Activated T-cell treated with anti-CD3 and anti-CD28 coated beads for 48 hours (primary cell): Measurements from ENCODE around the gene SUPT3H.
A peak's percentile ranks its signal among the peaks of the same experiment; 100 is the strongest.
"Not testable (repeated sequence)": the region's sequence is repeated elsewhere in the genome, so short reads cannot be mapped to it uniquely, and the experiment has no call there.

Experiments used
- DNase-seq: peaks from one replicate; pipeline ENCODE4 v3.0.0-alpha.2; 2020; ENCODE audit warnings: low read depth

SUPT3H gene

DNA sequence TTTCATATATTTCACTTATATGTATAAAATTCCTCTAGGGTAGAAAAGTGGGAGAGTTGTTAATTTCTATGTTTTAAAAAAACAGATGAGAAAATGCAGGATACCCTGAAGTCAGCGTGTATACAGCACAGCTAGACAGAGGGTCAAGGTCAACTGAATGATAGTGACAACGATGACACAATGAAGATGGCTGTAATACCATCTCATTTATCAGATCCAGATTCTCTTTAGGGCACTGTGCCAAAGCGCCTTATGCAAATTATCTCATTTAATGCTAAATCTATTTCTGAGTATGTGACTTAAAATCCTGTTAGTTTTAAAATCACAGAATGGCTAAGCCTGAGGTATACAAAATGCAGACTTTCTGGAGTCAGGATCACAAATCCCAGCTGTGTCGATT, 481.0 kb downstream of the SUPT3H start:
- DNase-seq: no peak

DNA sequence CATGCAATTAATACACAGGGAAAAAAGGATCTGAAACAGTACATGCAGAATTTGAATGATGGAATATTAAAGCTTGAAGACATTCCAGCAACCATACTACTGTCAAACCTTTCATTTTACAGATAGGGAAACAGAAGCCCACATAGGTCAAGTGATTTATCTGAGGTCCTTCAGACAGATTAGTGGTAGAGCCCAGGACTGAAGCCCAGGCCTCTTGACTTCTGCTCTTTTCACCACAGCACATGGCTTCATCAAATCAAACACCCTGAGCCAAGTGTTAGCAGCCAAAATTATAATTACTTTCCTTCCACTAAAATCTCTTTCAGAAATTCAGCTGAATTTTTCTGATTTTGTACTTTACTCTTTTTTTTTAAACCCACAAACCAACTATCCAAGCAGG, 485.2 kb downstream of the SUPT3H start:
- DNase-seq: no peak

DNA sequence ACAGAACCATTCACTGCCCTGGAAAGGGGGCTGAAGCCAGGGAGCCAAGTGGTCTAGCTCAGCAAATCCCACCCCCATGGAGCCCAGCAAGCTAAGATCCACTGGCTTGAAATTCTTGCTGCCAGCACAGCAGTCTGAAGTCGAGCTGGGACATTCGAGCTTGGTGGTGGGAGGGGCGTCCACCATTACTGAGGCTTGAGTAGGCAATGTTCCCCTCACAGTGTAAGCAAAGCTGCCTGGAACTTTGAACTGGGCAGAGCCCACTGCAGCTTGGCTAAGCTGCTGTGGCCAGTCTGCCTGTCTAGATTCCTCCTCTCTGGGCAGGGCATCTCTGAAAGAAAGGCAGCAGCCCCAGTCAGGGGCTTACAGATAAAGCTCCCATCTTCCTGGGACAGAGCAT, 498.7 kb downstream of the SUPT3H start:
- DNase-seq: not testable (repeated sequence)

DNA sequence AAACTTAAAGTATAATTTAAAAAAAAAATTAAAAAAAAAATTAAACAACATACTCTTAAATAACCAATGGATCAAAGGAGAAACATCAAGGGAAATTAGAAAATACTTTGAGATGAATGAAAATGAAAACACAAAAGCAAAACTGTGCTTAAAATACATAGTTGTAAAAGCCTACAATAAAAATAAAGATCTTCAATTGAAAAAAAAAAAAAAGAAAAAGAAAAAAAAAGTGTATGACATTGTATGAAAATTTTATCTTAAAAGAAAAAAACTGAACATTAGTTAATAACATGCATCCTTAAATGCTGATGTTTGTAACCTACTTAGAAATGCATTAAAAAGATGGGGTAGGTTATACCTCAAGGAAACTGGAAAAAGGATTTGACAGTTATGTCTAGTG, 501.1 kb downstream of the SUPT3H start:
- not testable (repeated sequence) for DNase-seq

DNA sequence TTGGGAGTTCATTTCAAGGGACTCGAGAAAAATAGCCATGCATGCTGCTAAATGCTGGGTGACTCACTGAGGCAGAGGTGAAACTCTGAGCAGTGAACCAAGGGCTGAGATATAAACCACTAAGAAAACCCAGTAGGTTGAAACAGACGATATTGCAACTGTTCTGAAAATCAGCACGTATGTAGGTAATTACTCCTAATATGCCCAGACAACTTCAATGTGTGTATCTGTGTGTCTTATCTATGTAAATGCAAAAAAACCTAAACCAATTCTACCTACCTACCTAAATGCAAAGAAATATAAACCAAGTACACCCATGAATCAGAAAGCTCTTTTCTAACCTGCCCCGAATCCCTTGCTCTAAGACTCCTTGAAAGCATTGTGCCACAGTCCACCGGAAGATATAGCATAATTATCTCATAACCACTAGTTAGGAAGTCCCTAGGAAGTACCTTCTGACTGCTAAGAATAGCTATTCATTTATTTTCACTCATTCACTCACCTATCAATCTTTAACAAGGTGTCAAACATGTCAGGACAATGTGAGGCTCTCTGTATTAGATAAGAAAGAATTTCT, 508.3 kb downstream of the SUPT3H start:
- DNase-seq: peak; percentile 4

DNA sequence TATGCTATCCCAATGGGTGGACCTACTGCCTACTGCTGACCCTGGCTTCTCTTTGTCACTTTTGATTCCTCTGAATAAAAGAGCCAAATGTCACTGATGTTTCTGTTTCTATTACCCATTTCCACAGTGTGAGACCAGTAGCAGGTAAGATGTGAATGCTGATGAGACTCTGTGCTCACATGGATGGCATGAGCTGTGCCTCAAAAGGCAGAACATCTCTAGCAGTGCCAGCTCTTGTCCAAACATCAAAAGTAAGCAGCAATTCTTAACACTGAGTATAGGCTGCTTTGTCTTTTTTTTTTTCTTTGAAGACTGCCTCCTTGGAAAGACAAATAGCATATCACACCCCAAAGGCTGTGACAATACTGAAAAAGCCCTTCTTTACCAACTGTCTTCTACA, 508.8 kb downstream of the SUPT3H start:
- DNase-seq: no peak

DNA sequence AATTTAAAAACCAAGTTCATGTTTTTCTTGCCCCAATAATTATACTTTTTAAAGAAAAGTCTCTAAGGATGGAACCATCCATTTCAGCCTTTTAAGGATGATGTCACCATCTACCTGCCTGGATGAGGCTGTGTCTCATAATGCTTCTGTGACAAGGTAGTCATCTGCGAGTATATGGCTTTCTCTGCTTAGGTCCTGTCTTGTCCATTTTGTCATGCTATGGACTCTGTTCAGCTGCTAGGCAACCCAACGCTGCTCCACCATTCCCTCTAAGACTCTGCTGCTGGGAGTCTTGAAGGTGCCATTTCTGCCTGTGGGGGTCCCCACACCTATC, 509.4 kb downstream of the SUPT3H start:
- no peak for DNase-seq

DNA sequence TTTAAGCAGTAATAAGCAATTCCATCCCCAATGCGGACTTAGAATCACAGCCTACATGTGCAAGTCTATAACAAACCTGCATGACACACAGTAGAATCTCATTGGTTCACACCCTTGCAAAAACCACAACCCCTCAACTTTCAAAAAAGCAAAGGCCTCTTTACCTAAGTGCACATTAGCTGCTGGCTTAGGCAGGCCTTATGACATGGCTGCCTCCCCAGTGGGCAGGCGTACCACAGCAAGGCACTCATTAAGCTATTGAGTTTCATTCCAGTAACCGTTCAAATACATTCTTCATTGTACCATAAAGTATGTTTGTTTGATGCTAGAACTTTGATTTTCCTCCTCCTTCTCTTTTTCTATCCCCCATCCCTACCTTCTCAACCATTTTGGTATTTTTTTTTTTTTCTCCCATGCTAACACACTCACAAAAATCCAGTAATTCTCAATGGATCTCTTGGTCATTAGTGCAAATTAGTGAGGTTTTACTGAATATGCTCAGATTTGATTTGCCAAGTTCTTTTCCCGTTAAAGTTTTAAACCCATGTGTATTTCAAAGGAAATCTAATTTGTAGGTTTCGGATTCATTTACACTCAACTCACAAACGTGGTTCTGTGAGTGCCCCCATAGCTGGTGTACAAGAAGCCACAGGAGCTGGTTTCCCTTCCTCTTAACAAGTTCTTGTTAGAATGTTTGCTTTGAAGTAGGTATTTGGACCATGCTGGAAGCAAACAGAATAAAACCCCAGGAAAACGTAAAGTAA, 510.0 kb downstream of the SUPT3H start:
- DNase-seq: no peak

DNA sequence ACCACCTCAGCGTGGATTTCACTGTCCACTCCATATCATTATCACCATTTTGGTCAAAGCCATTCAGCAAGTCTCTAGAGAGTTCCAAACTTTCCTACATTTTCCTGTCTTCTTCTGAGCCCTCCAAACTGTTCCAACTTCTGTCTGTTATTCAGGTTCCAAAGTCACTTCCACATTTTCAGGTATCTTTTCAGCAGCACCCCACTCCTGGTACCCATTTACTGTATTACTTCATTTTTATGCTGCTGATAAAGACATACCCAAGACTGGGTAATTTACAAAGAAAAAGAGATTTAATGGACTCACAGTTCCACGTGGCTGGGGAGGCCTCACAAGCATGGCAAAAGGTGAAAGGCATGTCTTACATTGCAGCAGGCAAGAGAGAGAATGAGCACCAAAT, 512.5 kb downstream of the SUPT3H start:
- DNase-seq: not testable (repeated sequence)

DNA sequence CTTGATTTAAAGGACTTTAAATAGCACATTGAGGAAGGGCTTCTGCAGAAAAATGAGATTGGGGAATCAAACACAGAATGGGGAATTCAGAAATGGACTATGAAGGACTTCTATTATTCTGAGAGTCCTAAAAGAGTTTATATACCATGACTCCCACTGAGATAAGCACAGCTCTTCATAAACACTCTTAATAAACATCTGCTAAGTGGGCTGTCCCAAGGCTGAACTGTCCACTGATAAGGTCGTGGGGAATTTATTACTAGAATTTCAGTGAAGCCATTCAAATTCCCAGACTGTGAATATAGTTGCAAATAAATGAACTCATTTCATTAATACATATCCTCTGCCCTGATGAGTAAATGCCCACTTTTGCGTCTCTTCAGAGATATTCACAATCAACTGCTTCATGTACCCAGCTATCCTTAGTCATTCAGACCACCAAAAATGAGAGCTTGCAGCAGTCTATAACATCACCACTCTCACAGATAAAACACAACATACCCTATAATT, 517.8 kb downstream of the SUPT3H start:
- no peak for DNase-seq

DNA sequence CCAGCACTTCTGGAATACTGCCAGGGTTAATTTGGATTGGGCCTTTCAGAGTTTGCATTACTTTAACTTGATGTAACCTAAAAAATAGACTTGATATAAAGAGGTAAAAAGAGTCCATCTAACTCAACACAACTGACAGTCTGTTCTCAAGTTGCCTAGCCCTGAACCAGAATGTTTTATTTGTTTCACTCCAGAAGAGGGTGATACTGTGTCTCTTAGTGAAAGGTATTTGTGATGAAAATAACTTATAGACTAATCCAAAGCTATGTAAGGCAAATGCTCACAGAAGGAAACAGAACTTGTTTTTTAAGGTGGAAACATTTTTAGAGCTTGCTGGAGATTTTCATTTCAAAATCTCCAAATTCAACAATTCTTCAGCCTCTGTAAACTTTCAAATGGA, 518.7 kb downstream of the SUPT3H start:
- no peak for DNase-seq

DNA sequence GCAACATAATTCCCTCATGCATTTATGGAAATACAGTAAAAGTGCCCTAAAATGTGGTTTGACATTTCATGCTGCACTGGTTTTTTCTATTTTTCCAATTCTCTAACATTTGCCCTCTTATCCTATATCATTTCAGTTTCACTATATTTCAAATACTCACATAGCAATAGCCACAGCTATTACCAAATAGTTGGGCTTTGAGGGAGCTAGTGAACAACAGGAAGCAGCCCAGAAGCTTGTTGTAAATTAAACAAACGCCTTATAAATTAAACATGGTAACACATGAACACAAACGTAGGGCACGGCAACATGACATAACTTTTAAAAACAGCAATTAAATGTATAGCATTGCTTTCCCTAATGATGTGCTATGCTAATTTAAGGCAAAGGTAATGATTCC, 521.3 kb downstream of the SUPT3H start:
- no peak for DNase-seq

DNA sequence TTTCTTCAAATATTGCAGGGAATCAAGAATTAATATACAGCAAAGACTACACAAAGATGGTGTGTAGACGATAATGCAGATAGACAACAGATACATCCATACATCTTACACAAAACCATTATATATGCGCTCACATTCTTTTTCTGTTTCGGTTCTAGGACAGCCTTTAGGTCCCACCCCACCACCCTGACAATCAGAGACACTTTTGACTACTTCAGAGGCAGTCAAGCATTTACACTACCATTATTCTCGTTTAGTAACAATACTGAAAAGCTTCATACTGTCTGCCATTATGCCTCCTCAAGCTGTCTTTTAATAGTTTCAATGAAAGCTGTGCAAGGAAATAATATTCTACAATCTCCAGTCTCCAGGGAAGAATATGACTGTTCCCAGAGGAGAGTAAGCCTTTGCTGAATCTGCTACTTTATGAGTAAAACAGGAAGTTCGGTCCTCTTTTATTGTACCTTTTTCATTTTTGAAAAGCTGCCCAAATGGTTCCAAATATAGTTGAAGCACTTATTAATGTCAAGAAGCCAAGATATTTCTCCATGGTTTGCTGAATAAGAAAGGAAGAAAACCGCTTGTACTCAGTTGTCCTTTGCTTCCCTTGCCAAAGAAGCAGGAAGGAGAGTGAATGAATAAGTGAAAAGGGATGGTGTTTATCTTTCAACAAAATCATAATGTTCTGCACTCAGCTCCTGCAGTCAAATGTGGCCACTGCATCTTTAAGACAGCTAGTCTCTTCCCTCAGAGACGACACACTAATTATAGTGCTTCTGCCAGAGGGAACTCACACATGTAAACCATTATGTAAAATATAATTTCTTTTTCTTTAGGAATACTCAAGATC, 521.9 kb downstream of the SUPT3H start:
- no peak for DNase-seq

DNA sequence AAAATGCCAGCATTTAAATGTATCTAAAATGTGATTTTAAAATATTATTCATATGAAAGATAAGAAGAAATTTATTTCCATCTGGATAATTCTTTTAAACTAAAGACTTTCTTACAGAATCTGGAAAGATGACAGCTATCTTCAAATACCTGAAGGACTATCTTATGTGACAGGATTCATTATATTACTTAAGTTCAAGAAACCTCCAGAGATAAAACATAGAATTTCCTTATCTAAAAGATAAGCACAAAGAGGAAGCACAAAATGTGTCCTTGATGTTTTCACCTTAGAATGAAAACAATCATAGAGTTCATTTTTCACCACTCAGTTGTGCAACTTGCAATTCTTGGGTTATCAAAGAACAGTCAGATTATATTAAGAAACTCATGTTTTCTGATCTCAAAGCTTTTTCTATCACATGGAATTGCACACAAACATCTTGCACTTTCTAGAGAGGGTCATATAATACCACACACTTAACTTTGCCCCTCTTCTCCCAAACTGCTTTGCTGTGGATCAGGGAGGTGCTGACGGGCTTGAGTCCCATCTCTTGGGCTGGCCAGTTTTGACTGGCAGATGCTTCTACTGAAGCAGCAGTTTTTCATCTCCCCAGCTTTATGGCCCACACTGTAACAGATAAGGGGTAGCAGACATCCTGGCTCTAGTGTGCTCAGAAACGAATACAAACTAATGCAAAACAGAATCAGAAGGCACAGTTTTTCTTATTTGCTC, 522.9 kb downstream of the SUPT3H start:
- no peak for DNase-seq

DNA sequence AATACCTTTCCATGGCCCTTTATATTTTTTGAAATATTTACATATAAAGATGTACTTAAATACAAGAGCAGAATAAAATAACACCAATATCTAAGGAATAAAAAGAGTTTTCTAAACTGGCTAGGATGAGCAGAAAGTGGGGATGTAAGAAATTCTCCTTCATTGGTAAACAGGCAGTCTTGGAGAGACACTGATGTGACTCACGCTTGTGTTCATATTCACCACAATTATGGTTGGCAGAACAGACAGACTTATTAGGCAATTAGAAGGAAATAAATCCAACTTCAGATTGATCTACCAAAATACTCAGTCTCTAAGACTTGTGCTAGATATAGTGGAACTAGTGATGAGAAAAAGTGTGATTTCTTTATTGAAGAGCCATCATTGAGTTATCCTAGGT, 526.6 kb downstream of the SUPT3H start:
- DNase-seq: no peak

DNA sequence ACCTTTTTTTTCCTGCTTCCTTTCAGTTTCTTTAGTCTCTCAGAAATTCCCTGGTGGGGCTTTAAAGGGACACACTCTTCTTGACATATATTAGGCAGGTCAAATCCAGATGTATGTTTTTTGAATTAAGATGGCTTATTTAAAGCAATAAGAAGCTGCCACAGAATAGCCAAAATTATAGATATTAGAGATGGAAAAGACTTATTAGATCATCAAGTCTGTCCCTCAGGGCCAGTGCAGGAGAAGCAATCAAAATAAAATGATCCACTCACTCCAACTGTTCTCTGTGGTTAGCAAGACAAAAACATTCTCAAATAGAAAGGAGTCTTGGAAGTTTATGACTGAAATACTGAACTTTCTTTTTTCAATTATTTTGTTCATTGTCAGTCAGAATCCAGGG, 527.4 kb downstream of the SUPT3H start:
- no peak for DNase-seq

DNA sequence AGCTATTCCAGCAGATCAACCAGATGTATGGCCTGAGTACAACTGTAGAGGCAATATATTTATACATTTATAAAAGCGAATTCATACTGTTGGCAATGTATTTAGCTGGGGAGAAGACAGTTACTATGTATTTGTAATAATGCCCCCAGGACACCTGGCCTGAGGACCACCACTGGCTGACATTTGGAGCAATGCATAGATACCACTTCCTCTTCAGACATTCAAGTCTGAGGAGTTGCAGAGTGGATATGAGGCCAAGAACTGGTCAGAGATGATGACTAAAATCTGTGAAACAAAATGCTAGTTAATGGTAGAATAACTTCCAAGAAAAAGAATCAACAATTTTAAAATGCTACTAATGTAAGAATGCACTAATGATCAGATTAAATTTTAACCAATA, 527.9 kb downstream of the SUPT3H start:
- DNase-seq: no peak

DNA sequence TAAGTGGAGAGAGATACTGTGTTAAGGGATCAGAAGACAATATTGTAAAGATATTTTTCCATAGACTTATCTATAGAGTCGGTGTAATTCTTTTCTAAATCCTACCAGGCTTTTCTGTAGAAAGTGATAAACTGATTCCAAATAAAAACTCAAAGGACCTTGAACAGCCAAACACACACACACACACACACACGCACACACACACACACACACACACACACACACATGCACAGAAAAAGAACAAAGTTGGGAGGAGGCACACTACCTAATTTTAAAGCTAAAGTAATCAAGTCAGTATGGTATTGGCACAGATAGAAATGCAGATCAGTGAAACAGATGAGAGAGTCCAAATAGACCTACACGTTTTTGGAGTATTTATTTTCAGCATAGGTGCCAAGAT, 534.0 kb downstream of the SUPT3H start:
- no peak for DNase-seq

DNA sequence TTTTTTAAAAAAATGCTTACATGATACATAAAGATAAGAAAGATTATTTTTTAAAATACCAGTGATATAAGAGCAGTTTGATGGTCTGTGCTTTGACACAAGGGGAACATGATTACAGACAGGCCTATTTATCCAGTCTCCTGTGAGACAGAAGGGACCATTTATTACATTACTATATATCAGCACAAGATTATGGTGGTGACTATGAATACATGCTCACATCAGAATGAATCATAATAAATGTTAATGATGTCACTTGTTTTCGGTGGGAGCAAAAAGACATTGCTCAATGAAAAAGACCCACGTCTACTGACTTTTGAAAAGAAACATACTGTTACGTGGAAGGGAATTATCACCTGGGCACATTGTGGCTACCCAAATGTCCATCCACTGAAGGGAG, 535.1 kb downstream of the SUPT3H start:
- no peak for DNase-seq

DNA sequence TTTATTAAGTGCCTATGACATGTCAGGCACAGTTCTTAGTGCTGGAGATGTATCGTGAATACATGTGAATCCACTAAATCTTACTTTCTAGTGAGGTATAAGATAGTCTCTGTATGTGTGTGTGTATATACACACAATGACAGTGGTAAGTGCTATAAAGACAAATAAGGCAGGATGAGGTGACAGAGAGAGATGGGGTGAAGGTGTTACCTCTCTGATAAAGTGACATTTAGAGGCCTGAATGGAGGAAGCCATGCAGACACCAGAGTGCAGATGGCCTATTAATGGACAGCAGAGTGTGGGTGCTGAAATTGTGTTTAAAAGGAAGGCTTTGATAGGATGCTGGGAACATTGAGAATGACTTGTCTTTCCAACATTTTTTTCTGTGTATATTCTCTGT, 535.9 kb downstream of the SUPT3H start:
- no peak for DNase-seq

DNA sequence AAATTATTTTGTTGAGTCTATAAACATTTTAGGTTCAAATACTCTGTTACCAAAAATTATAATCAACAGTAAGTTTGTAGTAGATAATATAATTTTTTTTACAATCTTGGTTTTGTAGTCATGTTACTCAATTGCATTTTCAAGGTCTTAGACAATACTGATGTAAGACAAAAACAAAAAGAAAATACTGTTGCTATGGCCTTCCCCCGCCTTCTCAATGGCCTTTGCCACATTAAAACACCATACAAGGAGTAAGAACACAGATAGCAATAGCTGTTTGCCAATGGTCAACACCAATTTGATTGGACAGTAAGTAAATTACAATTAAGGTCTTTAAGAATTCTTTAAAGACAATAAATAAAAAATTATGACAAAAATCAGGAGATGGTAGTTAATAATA, 540.0 kb downstream of the SUPT3H start:
- no peak for DNase-seq

DNA sequence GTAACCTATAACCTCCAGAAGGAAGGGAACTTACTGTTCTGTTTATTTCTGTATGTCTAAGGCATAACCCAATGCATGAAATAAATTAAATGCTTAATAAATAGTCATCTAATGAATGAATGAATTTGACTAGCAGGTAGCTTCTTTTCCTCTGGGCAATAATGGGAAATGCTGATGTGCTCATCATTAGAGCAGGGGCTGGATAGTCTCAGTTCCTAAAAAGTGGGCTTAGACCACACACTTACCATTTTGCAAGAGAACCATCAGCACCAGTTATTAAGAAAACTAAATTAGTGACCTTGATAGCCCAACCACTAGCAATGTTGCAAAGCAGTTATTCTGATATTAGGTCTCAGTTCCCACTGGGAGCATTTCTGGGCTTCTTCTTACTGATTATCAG, 540.5 kb downstream of the SUPT3H start:
- no peak for DNase-seq
